RWPE2 (cell line): ENCODE data around the gene IL36A.

Source experiments
- ATAC-seq: fragments of 200-7000 bp; cut with Tn5 transposase; 3 replicates; pipeline ENCODE4 v1.9.1; 2021; ENCODE audit warnings: low read depth
- DNase-seq: peaks from one replicate; pipeline ENCODE4 v3.0.0-alpha.2; 2020; ENCODE audit warnings: low spot score
- H3K27ac ChIP-seq: fragments of 450-650 bp; 2 replicates; pipeline ENCODE4 v1.5.1; 2017; ENCODE audit warnings: mild to moderate bottlenecking; ENCODE audit not compliant: poor library complexity, severe bottlenecking
- H3K27me3 ChIP-seq: fragments of 250-450 bp; sonication (Bioruptor Pico); 2 replicates; pipeline ENCODE4 v1.5.1; 2021; ENCODE audit warnings: mild to moderate bottlenecking, moderate library complexity; ENCODE audit not compliant: insufficient read depth, poor library complexity, severe bottlenecking
- H3K36me3 ChIP-seq: fragments of 250-450 bp; sonication (Bioruptor Pico); 2 replicates; pipeline ENCODE4 v1.5.1; 2020; ENCODE audit warnings: low read depth, mild to moderate bottlenecking, moderate library complexity
- H3K4me1 ChIP-seq: fragments of 250-450 bp; sonication (Bioruptor Pico); 2 replicates; pipeline ENCODE4 v1.5.1; 2021; ENCODE audit warnings: mild to moderate bottlenecking, moderate library complexity; ENCODE audit not compliant: insufficient read depth, poor library complexity, severe bottlenecking
- H3K4me3 ChIP-seq: fragments of 250-450 bp; sonication (Bioruptor Pico); 2 replicates; pipeline ENCODE4 v1.5.1; 2021; ENCODE audit warnings: mild to moderate bottlenecking, moderate library complexity; ENCODE audit not compliant: severe bottlenecking
- H3K9me3 ChIP-seq: fragments of 250-450 bp; sonication (Bioruptor Pico); 2 replicates; pipeline ENCODE4 v1.5.1; 2021; ENCODE audit warnings: mild to moderate bottlenecking, moderate library complexity; ENCODE audit not compliant: severe bottlenecking
- CTCF ChIP-seq: fragments of 450-650 bp; IDR thresholded peaks from one replicate; pipeline ENCODE4 v1.5.1; 2017; ENCODE audit warnings: mild to moderate bottlenecking, moderate library complexity; ENCODE audit not compliant: poor library complexity, severe bottlenecking

Gene IL36A

DNA sequence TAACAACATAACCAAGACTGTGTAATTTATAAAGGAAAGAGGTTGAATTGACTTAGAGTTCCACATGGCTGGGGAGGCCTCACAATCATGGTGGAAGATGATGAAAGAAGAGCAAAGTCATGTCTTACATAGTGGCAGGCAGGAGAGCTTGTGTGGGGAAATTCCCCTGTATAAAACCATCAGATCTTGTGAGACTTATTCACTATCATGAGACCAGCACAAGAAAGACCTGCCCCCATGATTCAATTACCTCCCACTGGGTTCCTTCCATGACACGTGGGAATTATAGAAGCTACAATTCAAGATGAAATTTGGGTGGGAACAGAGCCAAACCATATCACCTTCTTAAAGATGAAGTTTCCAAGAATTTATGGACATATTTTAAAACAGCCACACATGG lies 51.3 kb downstream of the IL36A start:
- DNase-seq = no peak
- no peak for ATAC-seq
- no peak for TF ChIP-seq CTCF

DNA sequence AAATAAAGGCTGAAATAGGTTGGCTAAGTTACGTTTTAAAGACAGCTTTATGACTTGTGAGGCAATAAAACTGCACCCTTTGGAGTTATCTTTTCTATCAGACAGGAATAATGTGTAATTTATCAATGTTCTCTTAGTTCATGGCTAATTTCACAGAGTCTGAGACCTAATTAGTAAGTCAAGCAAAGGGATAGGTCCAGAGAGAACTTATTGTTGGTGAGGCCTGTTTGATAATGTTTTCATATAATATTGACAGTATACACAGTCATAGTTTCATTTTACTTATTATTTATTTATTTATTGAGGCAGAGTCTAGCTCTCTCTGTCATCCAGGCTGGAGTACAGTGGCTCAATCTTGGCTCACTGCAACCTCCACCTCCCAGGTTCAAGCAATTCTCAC lies 51.9 kb downstream of the IL36A start:
- H3K4me3 ChIP-seq = no peak overlapping the region
- DNase-seq = no peak
- no peaks in the 10 kb centered on the region for H3K27me3 ChIP-seq
- H3K36me3 ChIP-seq = no peaks in the 10 kb centered on the region
- peaks cover 9% of the 10 kb centered on the region for H3K4me1 ChIP-seq
- TF ChIP-seq CTCF = no peak
- H3K27ac ChIP-seq = no peak overlapping the region
- H3K9me3 ChIP-seq = no peaks in the 10 kb centered on the region
- no peak for ATAC-seq

More for the DNA sequence above, 51.3 kb downstream of the IL36A start:
- no peak overlapping the region for H3K27ac ChIP-seq
- H3K4me3 ChIP-seq = no peak overlapping the region
- H3K9me3 ChIP-seq = no peaks in the 10 kb centered on the region
- no peaks in the 10 kb centered on the region for H3K27me3 ChIP-seq
- no peaks in the 10 kb centered on the region for H3K36me3 ChIP-seq
- H3K4me1 ChIP-seq = peaks cover 9% of the 10 kb centered on the region
